Stimulated activated naive CD8-positive, alpha-beta T cell treated with anti-CD3 and anti-CD28 coated beads, Interleukin-15, Interleukin-2, amounts not matched to agents 100 ng/mL and 50 ng/mL, for 24 hours (primary cell): Measurements from ENCODE around the gene KRTAP4-9.
"Not testable (repeated sequence)": the region's sequence is repeated elsewhere in the genome, so short reads cannot be mapped to it uniquely, and the experiment has no call there.

Source experiments
- H3K27ac Mint-ChIP-seq: one replicate; pipeline ENCODE4 v1.8.0; 2021; ENCODE audit warnings: mild to moderate bottlenecking, mixed read lengths
- H3K27me3 Mint-ChIP-seq: one replicate; pipeline ENCODE4 v1.8.0; 2021; ENCODE audit warnings: mixed read lengths
- H3K36me3 Mint-ChIP-seq: one replicate; pipeline ENCODE4 v1.8.0; 2021; ENCODE audit warnings: low read depth, mixed read lengths
- H3K4me1 Mint-ChIP-seq: one replicate; pipeline ENCODE4 v1.8.0; 2021; ENCODE audit warnings: low read depth, mixed read lengths
- H3K4me3 Mint-ChIP-seq: one replicate; pipeline ENCODE4 v1.8.0; 2021; ENCODE audit warnings: mild to moderate bottlenecking, mixed read lengths
- H3K9me3 Mint-ChIP-seq: one replicate; pipeline ENCODE4 v1.8.0; 2021; ENCODE audit warnings: mixed read lengths

Gene KRTAP4-9

DNA sequence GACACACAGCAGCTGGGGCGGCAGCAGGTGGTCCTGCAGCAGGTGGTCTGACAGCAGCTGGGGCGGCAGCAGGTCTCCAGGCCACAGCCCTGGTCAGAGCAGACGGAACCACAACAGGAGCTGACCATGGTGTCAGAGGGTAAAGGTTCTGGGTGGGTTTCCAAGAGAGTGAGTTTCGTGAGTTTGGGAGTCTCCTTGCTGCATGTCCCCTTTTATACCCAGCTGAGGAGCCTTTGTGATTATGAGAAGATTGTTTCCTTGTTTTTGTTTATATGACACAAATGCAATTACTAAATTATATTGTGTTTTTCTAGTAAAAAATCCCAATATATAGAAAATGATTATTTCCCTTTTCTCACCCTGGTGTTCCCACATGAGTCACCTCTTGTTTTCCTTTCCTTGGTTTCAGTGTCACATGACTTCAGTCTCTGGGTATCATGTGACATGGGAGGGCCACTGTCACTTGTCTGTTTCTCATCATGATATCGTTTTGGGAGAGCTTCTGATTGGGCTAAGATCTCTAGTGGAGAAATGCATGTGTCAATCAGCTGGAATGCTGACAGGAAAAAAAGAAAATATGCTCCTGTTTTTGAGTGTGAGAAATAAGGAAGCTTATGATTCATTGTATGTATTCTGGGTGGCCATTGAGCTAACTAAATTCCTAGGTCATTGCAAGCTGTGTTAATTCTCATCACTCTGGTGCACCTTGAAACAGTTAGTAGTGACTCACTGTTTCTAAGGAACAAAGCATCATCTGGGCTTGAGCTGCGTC is 35.4 kb downstream of the KRTAP4-9 start, which contains the start of gene KRTAP4-6:
KRTAP4-6 (minus strand) TSS at position 185 of the 772 bp plus-strand sequence; CDS start at position 128, 57 bp downstream.
- H3K36me3 Mint-ChIP-seq, result peaks cover 9% of the 10 kb centered on the region
- H3K9me3 Mint-ChIP-seq, result peaks cover 38% of the 10 kb centered on the region
- H3K27me3 Mint-ChIP-seq, result no peaks in the 10 kb centered on the region
- H3K27ac Mint-ChIP-seq, result no peak within 1 kb of the TSS
- H3K4me3 Mint-ChIP-seq, result no peak within 1 kb of the TSS
- no peaks in the 10 kb centered on the region for H3K4me1 Mint-ChIP-seq

DNA sequence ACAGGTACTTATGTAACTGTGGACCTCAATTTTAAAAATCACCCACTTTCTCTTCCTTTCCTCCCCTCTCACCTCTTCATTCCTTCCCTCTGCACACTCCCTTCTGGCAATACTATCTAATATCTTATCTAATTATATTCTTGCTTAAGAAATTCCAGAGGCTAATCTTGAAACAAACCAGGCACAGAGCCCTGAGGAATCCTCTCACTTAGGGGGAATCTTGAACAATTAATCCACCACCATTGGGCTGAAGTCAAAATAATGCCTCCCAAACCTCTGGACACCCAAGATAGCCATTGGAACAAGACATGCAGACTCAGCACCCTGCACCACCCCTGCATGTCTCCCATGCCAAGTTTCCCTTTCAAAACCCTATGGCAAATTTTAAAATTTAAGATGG is 36.2 kb downstream of the KRTAP4-9 start:
- Mint-ChIP-seq H3K27ac (no peak overlapping the region), H3K4me3 (no peak overlapping the region), H3K9me3 (peaks cover 38% of the 10 kb centered on the region), H3K4me1 (no peaks in the 10 kb centered on the region), H3K36me3 (peaks cover 9% of the 10 kb centered on the region), H3K27me3 (no peaks in the 10 kb centered on the region)

DNA sequence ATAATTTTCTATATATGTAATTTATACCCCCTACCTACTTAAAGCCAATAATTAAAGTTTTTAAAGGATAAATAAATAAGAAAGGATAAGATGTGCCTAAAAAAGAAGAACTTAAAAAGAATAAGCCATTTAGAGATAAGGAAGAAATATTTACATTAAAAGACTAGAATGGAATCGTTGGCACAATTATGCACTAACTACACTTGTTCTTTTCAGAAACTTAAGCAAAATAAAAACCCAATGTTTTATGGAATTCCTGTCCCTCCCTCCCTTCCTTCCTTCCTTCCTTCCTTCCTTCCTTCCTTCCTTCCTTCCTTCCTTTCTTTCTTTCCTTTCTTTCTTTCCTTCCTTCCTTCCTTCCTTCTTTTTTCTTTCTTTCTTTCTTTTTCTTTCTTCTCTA is 39.7 kb downstream of the KRTAP4-9 start:
- Mint-ChIP-seq H3K9me3 (peaks cover 25% of the 10 kb centered on the region), H3K27ac (no peak overlapping the region), H3K27me3 (no peaks in the 10 kb centered on the region), H3K4me3 (no peak overlapping the region), H3K36me3 (peaks cover 5% of the 10 kb centered on the region), H3K4me1 (no peaks in the 10 kb centered on the region)

DNA sequence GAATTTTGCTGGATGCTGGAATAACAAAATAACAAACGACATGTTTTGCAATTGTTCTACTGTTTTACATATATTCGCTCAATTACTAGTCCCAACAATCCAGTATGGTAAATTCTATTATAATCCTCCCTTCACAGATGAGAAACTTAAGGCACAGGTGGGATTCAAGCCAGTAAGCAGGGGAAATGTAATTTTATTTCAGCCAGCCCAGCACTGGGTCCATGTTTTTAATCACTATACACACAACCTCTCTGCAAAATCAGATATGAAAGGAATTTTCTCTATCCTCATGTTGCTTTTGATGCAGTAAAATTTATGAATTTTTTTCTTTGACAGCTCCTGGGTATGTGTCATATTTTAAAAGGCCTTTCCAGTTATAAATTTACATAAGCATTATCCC is 40.1 kb downstream of the KRTAP4-9 start:
- no peak overlapping the region for H3K27ac Mint-ChIP-seq
- H3K4me1 Mint-ChIP-seq, result no peaks in the 10 kb centered on the region
- no peak overlapping the region for H3K4me3 Mint-ChIP-seq
- H3K27me3 Mint-ChIP-seq, result no peaks in the 10 kb centered on the region
- peaks cover 5% of the 10 kb centered on the region for H3K36me3 Mint-ChIP-seq
- peaks cover 25% of the 10 kb centered on the region for H3K9me3 Mint-ChIP-seq

DNA sequence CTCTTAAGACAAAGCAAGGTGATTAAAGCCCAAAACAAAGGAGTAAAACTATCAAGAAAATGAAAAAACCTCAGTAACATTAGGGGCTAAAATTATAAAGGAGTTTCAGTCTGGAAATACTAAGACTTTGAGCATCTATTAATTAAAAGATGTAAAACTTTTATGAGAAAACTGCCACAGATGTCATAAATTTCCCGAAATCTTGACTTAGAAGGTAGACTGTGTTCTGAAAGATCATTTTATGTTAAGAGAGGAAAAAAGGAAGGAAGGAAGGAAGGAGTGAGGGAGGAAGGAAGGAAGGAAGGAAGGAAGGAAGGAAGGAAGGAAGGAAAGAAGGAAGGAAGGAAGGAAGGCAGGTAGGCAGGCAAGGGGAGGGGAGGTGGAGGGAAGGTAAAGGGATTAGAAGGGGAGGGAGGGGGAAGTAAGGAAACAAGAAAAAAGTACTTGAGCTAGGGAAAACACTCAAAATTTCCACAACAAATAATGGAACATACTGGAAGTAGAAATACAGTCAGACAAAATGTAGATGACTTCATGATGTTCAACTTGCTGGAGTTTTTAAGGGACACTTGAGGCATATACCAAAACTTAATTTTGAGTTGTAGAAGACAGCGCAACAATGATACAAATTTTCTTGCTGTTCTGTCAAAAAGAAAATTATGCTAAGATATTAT is 42.5 kb downstream of the KRTAP4-9 start:
- no peaks in the 10 kb centered on the region for H3K27me3 Mint-ChIP-seq
- no peak overlapping the region for H3K4me3 Mint-ChIP-seq
- H3K36me3 Mint-ChIP-seq, result peaks cover 5% of the 10 kb centered on the region
- H3K9me3 Mint-ChIP-seq, result peaks cover 12% of the 10 kb centered on the region
- no peaks in the 10 kb centered on the region for H3K4me1 Mint-ChIP-seq
- no peak overlapping the region for H3K27ac Mint-ChIP-seq

- H3K4me1 Mint-ChIP-seq, H3K36me3 Mint-ChIP-seq, H3K4me3 Mint-ChIP-seq, H3K27ac Mint-ChIP-seq, H3K27me3 Mint-ChIP-seq, H3K9me3 Mint-ChIP-seq: not testable (repeated sequence)
Measured at GRCh38 chr17:41148971-41149651, 43.9 kb downstream of the KRTAP4-9 start.

GRCh38 chr17:41149652-41149985 is 44.4 kb downstream of the KRTAP4-9 start, which contains the start of gene KRTAP4-5:
Gene KRTAP4-5, minus strand, starts transcription at chr17:41149825. Its CDS starts 58 bp downstream, at chr17:41149767.
- Mint-ChIP-seq H3K9me3 (no peaks in the 10 kb centered on the region), H3K27ac (no peak within 1 kb of the TSS), H3K27me3 (peaks cover 3% of the 10 kb centered on the region), H3K36me3 (no peaks in the 10 kb centered on the region), H3K4me3 (no peak within 1 kb of the TSS), H3K4me1 (no peaks in the 10 kb centered on the region)

DNA sequence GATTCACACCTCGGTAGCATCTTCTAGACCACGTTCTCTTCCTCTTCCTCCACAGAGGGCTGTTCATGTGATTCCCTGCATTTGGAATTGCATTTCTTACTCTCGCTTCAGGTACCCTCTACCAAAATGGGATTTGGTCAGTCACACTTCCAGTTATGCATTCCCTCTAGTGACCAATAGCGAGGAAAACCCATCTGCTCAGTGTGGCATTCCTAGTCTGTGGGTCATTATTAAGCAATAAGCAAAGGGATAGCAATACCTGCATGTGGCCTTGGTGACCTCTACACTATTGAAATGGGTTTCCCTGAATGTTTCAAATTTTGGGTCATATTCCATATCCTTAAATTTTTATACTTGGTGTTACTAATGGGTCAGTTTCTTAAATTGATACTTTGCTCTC is 44.8 kb downstream of the KRTAP4-9 start:
- Mint-ChIP-seq H3K4me1 (no peaks in the 10 kb centered on the region), H3K27ac (no peak overlapping the region), H3K36me3 (no peaks in the 10 kb centered on the region), H3K9me3 (no peaks in the 10 kb centered on the region), H3K27me3 (peaks cover 3% of the 10 kb centered on the region), H3K4me3 (no peak overlapping the region)

GRCh38 chr17:41151525-41151924 is 46.3 kb downstream of the KRTAP4-9 start:
- Mint-ChIP-seq H3K9me3 (no peaks in the 10 kb centered on the region), H3K27me3 (peaks cover 3% of the 10 kb centered on the region), H3K4me3 (no peak overlapping the region), H3K4me1 (no peaks in the 10 kb centered on the region), H3K36me3 (no peaks in the 10 kb centered on the region), H3K27ac (no peak overlapping the region)

GRCh38 chr17:41153856-41154255 is 48.7 kb downstream of the KRTAP4-9 start:
- no peak overlapping the region for H3K27ac Mint-ChIP-seq
- no peaks in the 10 kb centered on the region for H3K4me1 Mint-ChIP-seq
- H3K9me3 Mint-ChIP-seq, result no peaks in the 10 kb centered on the region
- H3K4me3 Mint-ChIP-seq, result no peak overlapping the region
- H3K36me3 Mint-ChIP-seq, result no peaks in the 10 kb centered on the region
- H3K27me3 Mint-ChIP-seq, result peaks cover 3% of the 10 kb centered on the region
